Peyer's patch (tissue), 4 donors: ENCODE measurements around the gene NXPH1. TPM values are rescaled to one million over a fixed set of nuclear protein-coding genes. Genes with fewer than 3 reads are reported as not detected.

ENCODE experiments used
- DNase-seq, 3 donors: peaks; one replicate each; pipeline ENCODE4 v3.0.0-alpha.2; 2017 to 2019
- H3K27ac ChIP-seq, 4 donors: fragments of 200-600 bp; sonication (generic); one replicate each; pipeline ENCODE4 v1.5.1; 2016 to 2019
- H3K27me3 ChIP-seq, 2 donors: fragments of 200-600 bp; sonication (generic); one replicate each; pipeline ENCODE4 v1.5.1; 2019
- H3K36me3 ChIP-seq, 3 donors: fragments of 200-600 bp; sonication (generic); one replicate each; pipeline ENCODE4 v1.5.1; 2016 to 2019
- H3K4me1 ChIP-seq, 4 donors: fragments of 200-600 bp; sonication (generic); one replicate each; pipeline ENCODE4 v1.5.1; 2016 to 2019
- H3K4me3 ChIP-seq, 4 donors: fragments of 200-600 bp; sonication (generic); 1 replicate in 3 of 4; 2 replicates in 1 of 4; pipeline ENCODE4 v1.5.1; 2016 to 2019; ENCODE audit warnings: mild to moderate bottlenecking in 1 of 4
- H3K9me3 ChIP-seq, 4 donors: fragments of 200-600 bp; sonication (generic); one replicate each; pipeline ENCODE4 v1.5.1; 2016 to 2019; ENCODE audit warnings: mild to moderate bottlenecking in 1 of 4
- CTCF ChIP-seq, 6 experiments: fragments of 450-650 bp in 4 of 6; fragments of 200-600 bp in 2 of 6; sonication (generic) in 1 of 6; IDR thresholded peaks; one replicate each; pipeline ENCODE4 v1.5.1; 2017 to 2019; ENCODE audit warnings: antibody characterized with exemption in 6 of 6, mild to moderate bottlenecking in 3 of 6, moderate library complexity in 1 of 6
- POLR2A ChIP-seq, 2 donors: fragments of 450-650 bp; IDR thresholded peaks; one replicate each; pipeline ENCODE4 v1.5.1; 2017; ENCODE audit warnings: antibody characterized with exemption in 2 of 2, mild to moderate bottlenecking in 2 of 2, moderate library complexity in 2 of 2
- total RNA-seq, 4 donors: library from RNA; depleted of rRNA; stranded (reverse); fragments of >200 nt; gene quantifications; one replicate each; pipeline ENCODE4 v1.1.0, GENCODE V29; 2016

The NXPH1 gene
- total RNA-seq, 4 donors from 2014 or later, result not detected

- TF ChIP-seq POLR2A (IDR thresholded peaks at IDR 0.05), result no peak
- TF ChIP-seq CTCF (IDR thresholded peaks at IDR 0.05), result no peak
- DNase-seq, result no peak
- H3K4me3 ChIP-seq, result no peak overlapping the region
- no peaks in the 10 kb centered on the region for H3K4me1 ChIP-seq
- H3K9me3 ChIP-seq, result no peaks in the 10 kb centered on the region
- no peak overlapping the region for H3K27ac ChIP-seq
- no peaks in the 10 kb centered on the region for H3K27me3 ChIP-seq
- no peaks in the 10 kb centered on the region for H3K36me3 ChIP-seq
These were observed 192.2 kb downstream of the NXPH1 start for GRCh38 chr7:8625612-8626011.

GRCh38 chr7:8627325-8627724 lies 193.9 kb downstream of the NXPH1 start:
- no peaks in the 10 kb centered on the region for H3K27me3 ChIP-seq
- H3K36me3 ChIP-seq, result no peaks in the 10 kb centered on the region
- no peaks in the 10 kb centered on the region for H3K4me1 ChIP-seq
- no peak for DNase-seq
- no peaks in the 10 kb centered on the region for H3K9me3 ChIP-seq
- H3K4me3 ChIP-seq, result no peak overlapping the region
- TF ChIP-seq CTCF (IDR thresholded peaks at IDR 0.05) (no peak), POLR2A (IDR thresholded peaks at IDR 0.05) (no peak)
- H3K27ac ChIP-seq, result no peak overlapping the region

- no peak overlapping the region for H3K4me3 ChIP-seq
- H3K27me3 ChIP-seq, result no peaks in the 10 kb centered on the region
- H3K36me3 ChIP-seq, result no peaks in the 10 kb centered on the region
- no peak for TF ChIP-seq CTCF (IDR thresholded peaks at IDR 0.05)
- no peak for TF ChIP-seq POLR2A (IDR thresholded peaks at IDR 0.05)
- no peak overlapping the region for H3K27ac ChIP-seq
- H3K9me3 ChIP-seq, result peaks cover 0 to 5% (median 0%) of the 10 kb centered on the region in 4 donors
- no peak for DNase-seq
- no peaks in the 10 kb centered on the region for H3K4me1 ChIP-seq
These were observed 195.2 kb downstream of the NXPH1 start for GRCh38 chr7:8628656-8629055.

- no peak overlapping the region for H3K4me3 ChIP-seq
- no peaks in the 10 kb centered on the region for H3K4me1 ChIP-seq
- peaks cover 0 to 5% (median 0%) of the 10 kb centered on the region in 4 donors for H3K9me3 ChIP-seq
- H3K27me3 ChIP-seq, result no peaks in the 10 kb centered on the region
- no peaks in the 10 kb centered on the region for H3K36me3 ChIP-seq
- H3K27ac ChIP-seq, result no peak overlapping the region
- no peak for DNase-seq
- TF ChIP-seq CTCF (IDR thresholded peaks at IDR 0.05) (no peak), POLR2A (IDR thresholded peaks at IDR 0.05) (no peak)
These were observed 196.1 kb downstream of the NXPH1 start for GRCh38 chr7:8629504-8629903.

GRCh38 chr7:8637322-8637721 lies 203.9 kb downstream of the NXPH1 start:
- H3K27me3 ChIP-seq, result no peaks in the 10 kb centered on the region

More at GRCh38 chr7:8637322-8637721, 203.9 kb downstream of the NXPH1 start:
- H3K36me3 ChIP-seq, result no peaks in the 10 kb centered on the region
- TF ChIP-seq CTCF (IDR thresholded peaks at IDR 0.05) (no peak), POLR2A (IDR thresholded peaks at IDR 0.05) (no peak)
- no peak overlapping the region for H3K27ac ChIP-seq
- DNase-seq, result no peak
- peaks cover 0 to 5% (median 0%) of the 10 kb centered on the region in 4 donors for H3K9me3 ChIP-seq
- no peaks in the 10 kb centered on the region for H3K4me1 ChIP-seq
- no peak overlapping the region for H3K4me3 ChIP-seq
